SK-N-SH (cell line): ENCODE measurements around the gene BCAM.

Experiments
- CHD2 ChIP-seq: fragments of 150-350 bp; IDR thresholded peaks from 2 replicates; pipeline ENCODE4 v1.6.1; 2018; ENCODE audit warnings: low read length; ENCODE audit not compliant: partially characterized antibody
- EZH2phosphoT487 ChIP-seq: fragments of 200-600 bp; sonication (generic); IDR thresholded peaks from 2 replicates; pipeline ENCODE4 v1.6.1; 2017; ENCODE audit warnings: low read depth, mixed run types, mild to moderate bottlenecking, antibody characterized with exemption, moderate library complexity, borderline replicate concordance
- IRF3 ChIP-seq: fragments of 150-350 bp; IDR thresholded peaks from 2 replicates; pipeline ENCODE4 v1.6.1; 2016; ENCODE audit warnings: mild to moderate bottlenecking, low read depth, low read length
- PBX3 ChIP-seq: IDR thresholded peaks from 2 replicates; pipeline ENCODE4; 2012
- POLR2AphosphoS5 ChIP-seq: IDR thresholded peaks from 2 replicates; pipeline ENCODE4 v1.6.1; 2012; ENCODE audit warnings: low read depth, low read length
- RAD21 ChIP-seq: IDR thresholded peaks from 2 replicates; pipeline ENCODE4 v1.6.1; 2012; ENCODE audit warnings: mild to moderate bottlenecking, low read length
- RCOR1 ChIP-seq: fragments of 150-350 bp; IDR thresholded peaks from 2 replicates; pipeline ENCODE4 v1.6.1; 2017; ENCODE audit warnings: antibody characterized with exemption, low read length
- TAF1 ChIP-seq: IDR thresholded peaks from 2 replicates; pipeline ENCODE4 v1.6.1; 2012; ENCODE audit warnings: low read depth, mild to moderate bottlenecking, low read length, moderate library complexity, borderline replicate concordance
- TF ChIP-seq, protein P1 (sequence below): fragments of 200-600 bp; sonication (generic); IDR thresholded peaks from 2 replicates; pipeline ENCODE4 v1.6.1; 2017; ENCODE audit warnings: antibody characterized with exemption, mild to moderate bottlenecking, moderate library complexity
- TF ChIP-seq, protein P2 (sequence below): IDR thresholded peaks from 2 replicates; pipeline ENCODE4 v1.4.0; 2012; ENCODE audit warnings: low read depth

DNA sequence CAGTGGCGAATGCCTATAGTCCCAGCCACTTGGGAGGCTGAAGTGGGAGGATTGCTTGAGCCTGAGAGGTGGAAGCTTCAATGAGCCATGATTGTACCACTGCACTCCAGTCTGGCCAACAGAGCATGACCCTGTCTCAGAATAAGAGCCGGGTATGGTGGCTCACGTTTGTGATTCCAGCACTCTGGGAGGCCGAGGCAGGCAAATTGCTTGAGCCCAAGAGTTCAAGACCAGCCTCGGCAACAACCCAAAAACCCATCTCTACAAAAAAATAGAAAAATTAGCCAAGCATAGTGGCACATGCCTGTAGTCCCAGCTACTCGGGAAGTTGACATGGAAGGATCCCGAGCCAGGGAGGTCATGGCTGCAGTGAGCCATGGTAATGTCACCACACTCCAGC, 31.9 kb downstream of the BCAM start:
- TF ChIP-seq, protein P1, sequence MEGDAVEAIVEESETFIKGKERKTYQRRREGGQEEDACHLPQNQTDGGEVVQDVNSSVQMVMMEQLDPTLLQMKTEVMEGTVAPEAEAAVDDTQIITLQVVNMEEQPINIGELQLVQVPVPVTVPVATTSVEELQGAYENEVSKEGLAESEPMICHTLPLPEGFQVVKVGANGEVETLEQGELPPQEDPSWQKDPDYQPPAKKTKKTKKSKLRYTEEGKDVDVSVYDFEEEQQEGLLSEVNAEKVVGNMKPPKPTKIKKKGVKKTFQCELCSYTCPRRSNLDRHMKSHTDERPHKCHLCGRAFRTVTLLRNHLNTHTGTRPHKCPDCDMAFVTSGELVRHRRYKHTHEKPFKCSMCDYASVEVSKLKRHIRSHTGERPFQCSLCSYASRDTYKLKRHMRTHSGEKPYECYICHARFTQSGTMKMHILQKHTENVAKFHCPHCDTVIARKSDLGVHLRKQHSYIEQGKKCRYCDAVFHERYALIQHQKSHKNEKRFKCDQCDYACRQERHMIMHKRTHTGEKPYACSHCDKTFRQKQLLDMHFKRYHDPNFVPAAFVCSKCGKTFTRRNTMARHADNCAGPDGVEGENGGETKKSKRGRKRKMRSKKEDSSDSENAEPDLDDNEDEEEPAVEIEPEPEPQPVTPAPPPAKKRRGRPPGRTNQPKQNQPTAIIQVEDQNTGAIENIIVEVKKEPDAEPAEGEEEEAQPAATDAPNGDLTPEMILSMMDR, result no peak
- TF ChIP-seq TAF1 (no peak), EZH2phosphoT487 (no peak), POLR2AphosphoS5 (no peak), RAD21 (no peak), RCOR1 (no peak), PBX3 (no peak), CHD2 (no peak), IRF3 (no peak)
- TF ChIP-seq, protein P2, sequence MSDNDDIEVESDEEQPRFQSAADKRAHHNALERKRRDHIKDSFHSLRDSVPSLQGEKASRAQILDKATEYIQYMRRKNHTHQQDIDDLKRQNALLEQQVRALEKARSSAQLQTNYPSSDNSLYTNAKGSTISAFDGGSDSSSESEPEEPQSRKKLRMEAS, result no peak
